ENCODE results near the gene MCAM.

The MCAM gene

DNA sequence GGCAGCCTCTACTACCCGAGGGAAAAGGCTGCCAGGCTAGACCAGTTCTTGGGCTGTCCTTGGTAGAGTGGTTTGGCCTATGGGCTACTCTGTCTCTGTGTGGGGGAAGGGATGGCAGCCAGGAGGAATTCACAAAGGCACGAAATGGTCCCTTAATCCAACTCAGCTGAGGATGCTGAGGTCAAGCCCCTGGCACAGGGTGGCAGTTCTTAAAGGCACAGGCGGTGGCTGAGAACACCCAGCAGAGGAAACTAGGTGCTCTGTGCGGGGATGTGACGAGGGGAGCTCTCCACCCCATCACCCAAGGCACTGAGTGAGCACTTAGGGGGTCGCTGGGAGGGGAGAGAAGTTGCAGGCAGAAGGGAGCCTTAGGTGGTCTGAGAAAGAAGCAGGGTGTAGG is 29.7 kb upstream of the MCAM start, which contains the start of gene MFRP:
Gene MFRP, minus strand, starts transcription at position 101 of the 400 bp plus-strand sequence. CDS start 192 bp downstream, outside the sequence.
- no peak for DNase-seq

DNA sequence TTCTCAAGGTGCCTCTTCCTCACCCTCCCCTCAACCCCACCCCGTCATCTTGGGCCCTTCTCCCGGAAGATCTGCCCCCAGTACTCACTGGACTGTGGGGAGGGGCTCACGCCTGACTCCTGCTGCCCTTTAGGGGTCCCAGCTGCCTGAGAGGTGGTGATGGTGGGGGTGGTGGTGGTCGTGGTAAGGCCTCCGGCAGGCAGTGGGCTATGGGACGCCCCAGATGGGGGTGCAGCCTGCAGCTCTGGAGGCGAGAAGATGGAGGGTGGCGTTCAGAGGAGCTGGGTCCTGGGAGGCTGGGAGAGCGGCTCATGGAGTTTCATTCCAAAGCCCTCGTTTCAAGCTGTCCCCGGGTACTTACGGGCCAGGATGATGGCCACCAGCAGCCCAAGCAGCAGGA is 28.8 kb upstream of the MCAM start:
- no peak for DNase-seq

DNA sequence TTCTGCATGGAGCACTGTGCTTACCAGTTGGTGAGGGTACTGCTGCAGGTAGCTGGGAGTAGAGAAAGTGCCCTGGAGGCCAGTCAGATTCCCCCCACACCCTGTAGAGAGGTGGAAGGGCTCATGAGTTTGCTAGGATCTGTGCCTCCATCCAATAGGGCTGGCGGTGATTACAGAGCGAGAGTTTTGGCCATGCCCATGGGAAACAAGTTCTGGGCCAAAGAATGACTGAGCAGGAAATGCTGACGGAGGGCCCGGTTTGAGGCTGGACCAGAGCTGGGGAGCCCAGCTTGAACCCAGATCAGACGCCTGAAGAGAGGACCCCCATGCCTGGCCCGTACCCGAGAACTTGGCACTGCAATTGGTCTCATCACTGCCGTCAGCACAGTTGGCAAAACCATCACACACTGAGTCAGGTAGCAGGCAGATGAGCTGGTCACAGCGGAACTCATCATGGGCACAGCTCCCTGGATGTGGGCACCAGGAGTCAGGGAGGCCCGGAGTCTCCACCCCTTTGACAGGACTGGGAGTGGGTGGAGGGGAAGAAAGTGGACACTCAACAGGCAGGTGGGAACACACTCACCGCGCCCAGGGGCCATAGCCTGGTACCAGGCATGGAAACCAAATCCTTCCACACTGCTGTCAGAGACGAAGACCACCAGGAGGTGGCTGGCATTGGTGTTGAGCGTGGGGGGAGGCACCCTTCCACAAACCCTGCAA is 27.5 kb upstream of the MCAM start:
- no peak for DNase-seq

DNA sequence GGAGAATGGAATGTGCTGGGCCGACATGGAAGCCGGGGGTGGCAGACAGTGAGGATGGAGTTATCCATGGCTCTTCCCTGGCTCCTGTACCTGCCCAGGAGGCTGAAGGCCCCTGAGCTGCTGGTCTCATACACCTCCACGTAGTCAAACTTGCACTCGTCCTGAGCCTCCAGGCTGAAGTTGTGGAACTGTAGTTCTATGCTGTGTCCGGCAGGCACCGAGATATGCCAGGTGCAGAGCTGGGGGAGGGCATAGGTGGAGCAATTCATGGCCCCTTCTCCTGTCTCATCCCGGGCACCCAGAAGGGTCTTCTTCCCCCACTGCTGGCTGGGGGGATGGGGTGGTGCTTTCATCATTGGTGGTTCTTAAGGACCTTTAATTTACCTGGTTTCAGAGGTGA is 26.8 kb upstream of the MCAM start:
- no peak for DNase-seq

DNA sequence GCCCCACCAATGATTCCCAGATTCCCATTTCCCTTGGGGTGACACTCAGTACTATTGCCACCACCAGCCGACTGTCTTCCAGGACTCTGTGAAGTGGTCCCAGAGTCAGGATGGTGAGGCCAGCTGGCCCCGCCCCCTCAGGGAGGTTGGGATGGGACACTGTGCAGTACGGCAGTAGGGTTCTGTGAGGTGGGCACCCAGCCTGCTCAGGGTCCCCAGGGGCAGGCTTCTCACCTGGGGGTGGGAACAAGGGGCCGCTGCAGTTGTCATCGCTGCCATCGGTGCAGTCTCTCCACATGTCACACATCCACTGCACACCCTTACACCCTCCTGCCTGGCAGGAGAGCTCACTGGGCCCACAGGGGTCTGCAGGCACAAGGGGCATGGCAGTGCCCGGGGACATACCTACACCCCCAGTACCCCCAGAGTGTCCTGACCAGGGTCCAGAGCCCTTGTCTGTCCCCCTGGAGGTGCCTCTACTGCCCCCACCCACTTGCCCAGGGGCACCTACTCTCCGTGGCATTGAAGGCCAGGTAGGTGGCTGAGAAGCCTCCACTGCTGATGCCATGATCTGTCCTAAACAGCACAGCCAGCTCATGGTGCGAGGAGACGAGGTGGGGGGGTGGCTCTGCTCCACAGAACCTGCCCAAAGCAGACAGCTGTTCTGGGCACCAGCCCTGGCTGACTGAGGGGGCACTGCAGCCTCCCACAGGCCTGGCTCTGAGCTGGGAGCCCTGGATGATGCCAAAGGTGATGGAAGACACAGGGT is 25.6 kb upstream of the MCAM start:
- DNase-seq: no peak

DNA sequence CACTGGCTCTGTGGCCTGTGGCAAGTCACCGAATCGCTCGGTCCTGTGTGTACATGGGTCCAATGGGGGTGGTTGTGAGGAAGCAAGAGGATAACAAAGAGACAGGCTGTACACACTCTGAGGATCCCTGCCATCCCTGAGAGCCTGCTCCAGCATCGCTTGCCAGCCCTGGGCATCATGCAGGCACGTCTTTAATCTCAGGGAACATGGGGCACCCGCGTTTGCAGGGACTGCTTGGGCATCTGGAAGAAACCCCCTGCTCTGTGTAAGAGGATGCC is 25.0 kb upstream of the MCAM start:
- no peak for DNase-seq

DNA sequence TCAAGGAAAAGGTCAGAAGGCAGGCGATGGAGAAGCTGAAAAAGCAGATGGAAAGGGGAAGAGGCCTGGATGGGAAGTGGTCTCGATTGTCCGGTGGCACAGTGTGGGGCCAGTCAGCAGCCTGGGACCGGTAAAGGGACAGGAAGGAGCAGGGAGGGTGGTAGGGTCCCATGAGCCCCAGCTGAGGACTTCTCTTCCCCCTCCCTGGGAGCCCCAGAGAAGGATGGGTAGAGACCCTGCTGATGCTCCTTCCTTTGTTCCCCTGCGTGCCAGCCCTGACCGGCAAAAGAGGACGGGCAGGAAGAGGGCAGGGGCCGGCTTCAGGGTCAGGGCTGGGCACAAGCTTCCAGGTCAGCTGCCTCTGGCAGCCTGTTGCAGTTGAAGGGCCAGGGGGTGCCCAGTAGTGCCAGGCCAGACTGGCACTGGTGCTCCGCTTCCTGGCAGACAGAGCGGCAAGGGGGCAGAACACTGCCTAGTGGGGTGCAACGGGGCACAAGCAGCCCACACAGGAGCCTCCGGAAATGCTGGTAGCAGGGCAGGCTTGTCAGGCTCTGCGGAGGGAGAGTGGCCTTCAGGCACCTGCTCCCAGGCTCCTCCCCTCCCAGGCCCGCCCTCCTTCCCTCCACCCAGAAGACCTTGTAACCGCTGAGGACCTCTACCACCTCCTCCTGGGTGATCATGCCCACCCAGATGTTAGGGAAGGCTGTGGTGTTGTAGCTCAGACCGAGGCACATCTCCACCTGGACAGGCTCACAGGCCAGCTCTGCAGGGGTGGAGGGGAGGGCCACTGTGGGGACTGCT is 24.5 kb upstream of the MCAM start:
- peak in 7 of 51 donors; percentile 31 to 42 (median 37) for DNase-seq

DNA sequence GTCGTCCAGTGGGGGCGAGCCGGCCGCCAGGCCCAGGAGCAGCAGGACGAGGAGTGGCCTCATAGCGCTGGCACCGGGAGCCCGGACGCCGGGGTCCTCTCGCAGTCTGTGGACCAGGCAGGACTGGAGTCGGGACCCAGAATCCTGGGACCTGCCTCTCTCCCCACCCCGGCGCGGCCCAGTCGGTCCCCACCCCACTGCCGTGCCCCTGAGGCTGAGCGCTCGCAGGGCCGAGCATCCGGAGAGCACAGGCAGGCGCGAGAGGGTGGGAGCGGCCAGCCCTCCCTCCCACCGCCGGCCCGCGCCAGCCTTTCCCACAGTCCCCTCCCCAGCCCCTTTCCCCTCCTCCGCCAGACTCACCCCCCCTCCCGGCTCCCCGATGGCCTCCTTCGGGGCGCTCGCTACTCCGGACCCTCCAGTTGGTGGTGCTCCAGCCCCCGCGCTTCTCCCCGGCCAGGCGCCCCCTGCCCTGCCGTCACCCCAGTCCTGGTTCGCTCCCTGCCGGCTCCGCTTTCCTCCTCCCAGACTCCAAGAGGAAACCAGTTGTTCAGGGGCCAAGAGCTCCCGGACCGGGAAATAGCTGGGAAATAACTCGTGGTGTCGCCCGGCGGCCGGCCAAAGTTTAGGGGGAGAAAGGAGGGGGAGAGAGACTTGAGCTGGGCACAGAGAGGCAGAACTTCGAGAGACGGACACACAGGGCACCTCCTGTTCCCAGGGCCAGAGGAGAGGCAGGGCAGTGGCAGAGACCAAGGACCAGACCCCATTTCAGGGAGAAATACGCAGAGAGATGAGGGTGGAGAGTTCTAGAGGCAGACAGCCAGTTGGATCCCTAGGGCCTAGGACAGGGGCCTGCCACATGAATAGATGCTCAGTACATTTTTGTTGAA is 23.6 kb upstream of the MCAM start, which contains the start of gene C1QTNF5:
Gene C1QTNF5, minus strand, starts transcription at position 549 of the 887 bp plus-strand sequence. Its CDS starts 486 bp downstream, at position 63.
- DNase-seq: peak in 40 of 51 donors; percentile 40 to 83 (median 72)

DNA sequence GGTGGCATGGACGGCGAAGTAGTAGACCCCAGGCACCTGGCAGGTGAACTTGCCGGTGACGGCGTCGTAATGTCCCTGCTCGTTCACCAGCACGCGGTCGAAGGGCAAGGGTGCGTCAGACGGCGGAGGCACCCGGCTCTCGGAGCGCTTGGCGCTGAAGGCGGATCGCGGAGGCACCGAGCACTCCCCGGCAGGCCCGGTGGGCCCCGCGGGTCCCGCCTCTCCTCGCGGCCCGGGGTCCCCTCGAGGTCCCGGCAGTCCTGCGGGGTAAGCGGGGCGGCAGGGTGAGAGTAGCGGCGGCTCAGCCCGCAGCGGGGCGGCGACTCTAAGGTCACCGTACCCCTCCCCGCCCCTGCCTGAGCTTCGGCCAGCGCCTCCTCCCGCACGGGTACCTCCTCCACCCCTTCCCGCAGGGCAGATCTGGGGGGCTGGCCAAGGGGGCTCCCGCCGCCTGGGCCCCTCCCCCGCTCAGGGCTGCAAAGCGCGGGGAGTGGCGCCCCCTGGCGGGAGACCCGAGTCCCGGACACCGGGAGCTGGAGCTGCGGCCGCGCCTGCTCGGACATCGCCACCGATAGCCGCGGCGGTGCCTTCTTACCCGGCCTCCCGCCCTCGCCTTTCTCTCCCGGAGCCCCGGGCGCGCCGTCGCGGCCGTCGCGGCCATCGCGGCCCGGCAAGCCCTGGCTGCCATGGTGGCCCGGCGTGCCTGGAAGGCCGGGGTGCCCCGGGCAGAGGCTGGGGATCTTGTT is 22.8 kb upstream of the MCAM start:
- DNase-seq: peak in 42 of 51 donors; percentile 31 to 88 (median 66)

DNA sequence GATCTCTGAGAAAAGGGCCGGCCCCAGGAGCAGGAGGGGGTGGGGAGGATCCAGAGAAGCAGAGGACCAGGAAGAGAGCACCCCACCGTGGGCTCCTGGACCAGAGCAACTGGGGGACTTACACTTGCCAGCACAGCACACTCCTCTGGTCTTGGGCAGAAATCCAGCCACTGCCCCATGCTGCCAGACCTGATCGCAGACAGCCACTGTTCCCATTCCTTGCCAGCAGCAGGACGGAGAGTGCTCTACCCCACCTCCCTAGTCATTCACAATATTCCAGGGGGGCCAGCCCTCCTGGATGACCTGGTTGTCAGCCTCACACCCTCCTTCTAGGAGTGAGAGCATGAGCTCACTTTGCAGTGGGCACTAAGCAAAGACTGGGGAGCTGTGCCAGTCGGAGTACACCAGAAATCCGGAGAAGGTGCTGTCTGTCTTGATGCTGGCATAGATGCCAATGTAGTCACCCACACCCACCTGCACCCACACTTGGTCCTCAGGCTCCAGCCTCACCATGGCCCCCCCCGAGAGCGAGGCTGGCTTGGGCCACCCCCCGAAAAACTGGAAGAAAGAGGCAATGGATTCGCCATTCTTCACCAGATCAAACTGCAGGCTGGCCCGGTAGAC is 22.1 kb upstream of the MCAM start:
- DNase-seq: peak in 2 of 51 donors; percentile 16 to 37

DNA sequence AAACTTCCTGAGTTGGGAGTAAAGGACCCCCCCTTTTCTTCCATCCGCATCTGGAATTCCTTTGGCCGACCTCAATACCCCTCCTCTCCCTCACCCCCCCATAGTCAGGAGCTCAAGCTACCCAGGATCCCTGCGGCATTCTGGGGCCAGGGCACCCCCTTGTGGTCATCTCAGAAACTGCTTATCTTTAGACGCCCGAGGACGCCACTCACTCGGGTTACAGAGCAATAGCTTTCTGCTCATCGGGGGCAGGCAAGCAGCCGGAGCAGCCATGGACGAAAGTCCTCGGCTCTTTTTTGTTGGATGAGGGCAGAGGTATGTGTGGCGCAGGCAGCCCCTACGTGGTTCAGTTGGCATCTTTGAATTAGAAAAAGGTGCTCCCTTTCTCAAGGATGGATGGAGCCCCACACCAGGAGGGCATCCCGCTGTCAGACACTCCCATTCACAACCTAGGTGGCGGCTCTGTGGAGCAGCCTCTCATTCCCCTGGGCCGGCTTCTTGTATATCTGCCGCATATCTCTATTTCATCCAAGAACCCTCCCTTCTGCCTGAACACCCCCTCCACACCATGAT is 21.5 kb upstream of the MCAM start:
- DNase-seq: peak in 41 of 51 donors; percentile 10 to 85 (median 63)

DNA sequence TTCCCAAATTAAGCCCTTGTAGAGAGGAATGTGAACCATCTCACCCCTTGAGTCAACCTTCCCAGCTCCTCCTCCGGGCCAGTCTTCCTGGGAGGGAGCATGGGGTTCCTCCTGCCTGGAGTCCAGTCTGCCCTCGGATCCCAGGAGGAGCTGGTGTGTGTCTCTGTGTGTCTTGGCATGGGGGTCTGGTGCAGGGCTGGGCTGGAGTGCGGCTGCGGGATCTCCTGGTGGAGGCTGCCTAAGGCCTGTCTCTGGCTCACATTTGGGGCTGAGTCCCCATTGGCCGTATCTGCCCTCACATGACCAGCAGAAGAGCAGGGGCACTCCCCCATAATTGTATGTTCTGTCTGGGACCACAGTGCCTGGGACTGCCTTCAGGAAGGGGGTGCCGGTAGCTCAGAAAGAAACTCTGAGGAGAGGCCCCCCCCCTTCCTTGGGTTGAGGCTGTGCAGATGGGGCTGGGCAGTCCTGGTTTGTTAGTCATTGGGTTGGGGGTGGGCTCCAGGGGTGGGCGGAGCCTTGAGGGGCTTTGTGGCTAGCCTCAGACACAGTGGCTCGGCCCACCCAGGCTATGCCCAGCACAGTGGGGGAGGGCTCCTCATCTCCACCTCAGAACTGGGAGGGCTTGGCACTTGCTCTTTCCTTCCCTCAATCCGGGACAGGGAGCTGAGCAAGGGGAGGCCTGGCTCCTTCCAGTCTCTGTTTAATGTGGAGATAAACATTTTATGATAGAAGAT is 20.8 kb upstream of the MCAM start:
- DNase-seq: peak in 1 of 51 donors; percentile 29

DNA sequence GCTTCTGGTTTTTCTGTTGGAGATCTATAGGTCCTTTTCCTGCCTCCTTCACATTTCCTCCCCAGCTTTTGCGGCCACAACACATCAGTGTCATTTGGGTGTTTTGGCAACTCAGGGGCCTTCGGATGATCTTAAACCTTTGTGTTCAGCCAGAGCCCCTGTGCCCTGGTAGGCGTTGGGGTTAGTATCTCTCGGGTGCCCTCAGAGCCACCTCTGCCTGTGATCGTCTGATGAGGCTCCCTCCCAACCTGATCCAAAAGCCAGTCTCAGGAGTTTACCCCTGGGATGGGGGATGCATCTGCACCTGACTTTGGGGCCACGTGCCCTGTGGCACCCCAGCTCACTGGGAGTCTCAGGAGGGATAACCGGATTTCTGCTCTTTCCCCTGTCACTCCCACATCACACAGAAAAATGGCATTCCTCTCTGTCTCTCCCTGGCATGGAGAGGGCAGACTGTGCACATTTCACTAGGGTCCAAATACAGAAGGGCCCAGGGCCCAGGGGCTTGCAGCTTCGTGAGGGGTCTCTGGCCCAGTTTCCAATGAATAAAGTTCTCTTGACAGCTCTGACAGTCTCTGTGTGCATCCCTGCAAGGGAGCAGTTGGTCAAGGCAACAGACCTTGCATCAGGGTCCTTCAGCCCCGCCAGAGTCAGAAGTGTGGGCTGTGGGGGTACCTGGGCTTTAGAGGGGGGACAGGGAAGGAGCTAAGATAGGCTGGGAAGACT is 20.0 kb upstream of the MCAM start:
- no peak for DNase-seq

DNA sequence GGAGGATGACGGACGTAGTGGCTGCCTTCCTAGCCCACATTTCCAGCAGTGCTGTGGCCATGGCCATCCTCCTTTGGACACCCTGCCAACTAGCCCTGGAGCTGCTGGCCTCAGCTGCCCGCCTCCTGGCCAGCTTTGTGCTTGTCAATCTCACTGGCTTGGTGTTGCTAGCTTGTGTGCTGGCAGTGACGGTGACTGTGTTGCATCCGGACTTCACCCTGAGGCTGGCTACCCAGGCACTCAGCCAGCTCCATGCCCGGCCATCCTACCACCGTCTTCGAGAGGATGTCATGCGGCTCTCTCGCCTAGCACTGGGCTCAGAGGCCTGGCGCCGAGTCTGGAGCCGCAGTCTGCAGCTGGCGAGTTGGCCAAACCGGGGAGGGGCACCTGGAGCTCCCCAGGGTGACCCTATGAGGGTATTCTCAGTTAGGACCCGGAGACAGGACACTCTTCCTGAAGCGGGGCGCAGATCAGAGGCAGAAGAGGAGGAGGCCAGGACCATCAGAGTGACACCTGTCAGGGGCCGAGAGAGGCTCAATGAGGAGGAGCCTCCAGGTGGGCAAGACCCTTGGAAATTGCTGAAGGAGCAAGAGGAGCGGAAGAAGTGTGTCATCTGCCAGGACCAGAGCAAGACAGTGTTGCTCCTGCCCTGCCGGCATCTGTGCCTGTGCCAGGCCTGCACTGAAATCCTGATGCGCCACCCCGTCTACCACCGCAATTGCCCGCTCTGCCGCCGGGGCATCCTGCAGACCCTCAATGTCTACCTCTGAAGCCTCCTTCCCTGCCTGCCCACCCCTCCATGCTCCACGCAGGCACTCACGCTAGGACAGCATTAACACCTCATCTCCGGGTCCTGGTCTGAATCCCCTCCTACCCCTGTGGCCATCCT is 19.0 kb upstream of the MCAM start:
- DNase-seq: peak in 19 of 51 donors; percentile 11 to 69 (median 43)

DNA sequence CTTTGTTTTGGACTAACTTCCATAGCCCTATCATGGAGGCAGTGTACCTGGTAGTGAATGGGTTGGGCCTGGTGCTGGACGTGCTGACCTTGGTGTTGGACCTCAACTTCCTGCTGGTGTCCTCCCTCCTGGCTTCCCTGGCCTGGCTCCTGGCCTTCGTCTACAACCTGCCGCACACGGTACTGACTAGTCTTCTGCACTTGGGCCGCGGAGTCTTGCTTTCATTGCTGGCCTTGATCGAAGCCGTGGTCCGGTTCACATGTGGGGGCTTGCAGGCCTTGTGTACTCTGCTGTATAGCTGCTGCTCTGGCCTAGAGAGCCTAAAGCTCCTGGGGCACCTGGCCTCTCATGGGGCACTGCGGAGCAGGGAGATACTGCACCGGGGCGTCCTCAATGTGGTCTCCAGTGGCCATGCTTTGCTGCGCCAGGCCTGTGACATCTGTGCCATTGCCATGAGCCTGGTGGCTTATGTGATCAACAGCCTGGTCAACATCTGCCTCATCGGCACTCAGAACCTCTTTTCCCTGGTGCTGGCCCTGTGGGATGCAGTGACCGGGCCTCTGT is 18.2 kb upstream of the MCAM start:
- DNase-seq: no peak

DNA sequence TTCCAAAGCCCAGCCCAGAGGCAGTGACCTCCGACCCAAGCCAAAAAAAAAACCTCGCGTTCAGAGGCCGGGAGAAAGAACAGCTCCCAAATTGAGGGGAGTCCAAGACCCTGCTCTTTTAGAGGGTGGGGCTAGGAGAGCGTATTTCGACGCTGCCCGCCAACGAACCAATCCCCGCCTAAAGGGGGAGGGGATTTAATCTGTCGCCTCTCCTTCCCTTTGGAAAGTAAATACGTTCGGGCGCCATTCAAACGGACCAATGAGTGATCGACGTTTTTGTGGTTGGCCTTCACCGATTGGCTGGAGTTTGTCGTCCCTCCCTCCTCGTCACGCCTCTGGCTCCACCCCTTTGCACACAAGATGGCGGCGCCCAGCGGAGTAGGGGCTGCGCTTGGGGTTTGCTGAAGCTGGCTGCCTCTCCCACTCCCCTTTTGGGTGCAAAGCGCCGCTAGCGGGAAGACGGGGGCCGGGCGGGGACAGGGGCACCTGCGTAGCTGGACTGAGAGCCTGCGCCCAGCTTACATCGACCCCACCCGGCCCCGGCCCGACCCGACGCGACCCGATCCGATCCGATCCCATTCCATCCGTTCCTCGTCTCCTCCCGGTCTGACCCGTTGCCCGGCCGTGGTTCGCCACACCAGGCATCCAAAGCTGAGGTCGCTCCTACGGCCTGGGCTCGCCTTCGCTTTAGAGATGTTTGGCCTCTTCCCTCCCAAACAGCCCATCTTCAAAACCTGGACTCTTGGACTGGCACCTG is 17.4 kb upstream of the MCAM start, which contains the start of gene RNF26:
Gene RNF26, plus strand, starts transcription at position 354 of the 757 bp plus-strand sequence. CDS start 596 bp downstream, outside the sequence.
- peak; percentile 52 to 98 (median 93) for DNase-seq
